ENCODE data around the gene RSPH1.

DNA sequence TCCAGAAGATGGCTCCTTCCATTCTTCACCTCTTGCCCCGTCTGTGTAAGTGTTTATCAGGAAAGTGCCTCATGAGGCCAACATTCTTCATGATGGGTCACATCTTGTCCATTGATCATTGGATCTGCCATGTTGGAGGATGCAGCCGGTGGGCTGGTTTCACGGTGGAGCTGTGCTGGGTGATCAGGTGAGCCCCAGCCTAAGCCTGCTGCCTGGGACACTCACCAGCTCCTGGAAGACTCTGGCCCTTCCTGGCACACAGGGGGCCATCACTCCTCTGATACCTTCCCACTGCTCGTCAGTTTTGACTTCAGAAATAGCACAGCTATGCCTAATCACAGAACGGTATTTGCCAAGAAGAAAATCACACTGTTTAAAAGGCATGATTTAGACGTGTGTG lies 54.1 kb downstream of the RSPH1 start:
- TF ChIP-seq POLR2A (IDR thresholded peaks at IDR 0.05) (no peak), POLR2AphosphoS5 (IDR thresholded peaks at IDR 0.05) (no peak)
- TF ChIP-seq, protein P1, sequence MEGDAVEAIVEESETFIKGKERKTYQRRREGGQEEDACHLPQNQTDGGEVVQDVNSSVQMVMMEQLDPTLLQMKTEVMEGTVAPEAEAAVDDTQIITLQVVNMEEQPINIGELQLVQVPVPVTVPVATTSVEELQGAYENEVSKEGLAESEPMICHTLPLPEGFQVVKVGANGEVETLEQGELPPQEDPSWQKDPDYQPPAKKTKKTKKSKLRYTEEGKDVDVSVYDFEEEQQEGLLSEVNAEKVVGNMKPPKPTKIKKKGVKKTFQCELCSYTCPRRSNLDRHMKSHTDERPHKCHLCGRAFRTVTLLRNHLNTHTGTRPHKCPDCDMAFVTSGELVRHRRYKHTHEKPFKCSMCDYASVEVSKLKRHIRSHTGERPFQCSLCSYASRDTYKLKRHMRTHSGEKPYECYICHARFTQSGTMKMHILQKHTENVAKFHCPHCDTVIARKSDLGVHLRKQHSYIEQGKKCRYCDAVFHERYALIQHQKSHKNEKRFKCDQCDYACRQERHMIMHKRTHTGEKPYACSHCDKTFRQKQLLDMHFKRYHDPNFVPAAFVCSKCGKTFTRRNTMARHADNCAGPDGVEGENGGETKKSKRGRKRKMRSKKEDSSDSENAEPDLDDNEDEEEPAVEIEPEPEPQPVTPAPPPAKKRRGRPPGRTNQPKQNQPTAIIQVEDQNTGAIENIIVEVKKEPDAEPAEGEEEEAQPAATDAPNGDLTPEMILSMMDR (IDR thresholded peaks at IDR 0.05): no peak

All from upper lobe of left lung (tissue), 4 donors.